T-helper 1 cell treated with Interleukin-12 subunit alpha and Interleukin-12 subunit beta and Interleukin-4 antibody, amounts not matched to agents 30 μg/mL and 1 μg/mL, for 36 hours (primary cell): Measurements from ENCODE around the gene HOXB6.
A peak's percentile ranks its signal among the peaks of the same experiment; 100 is the strongest.

Experiments
- H3K27ac Mint-ChIP-seq: one replicate; pipeline ENCODE4 v1.8.0; 2021; ENCODE audit warnings: mild to moderate bottlenecking, mixed read lengths
- H3K27me3 Mint-ChIP-seq: one replicate; pipeline ENCODE4 v1.8.0; 2021; ENCODE audit warnings: low read depth, mixed read lengths
- H3K36me3 Mint-ChIP-seq: one replicate; pipeline ENCODE4 v1.8.0; 2021; ENCODE audit warnings: low read depth, mixed read lengths
- H3K4me1 Mint-ChIP-seq: one replicate; pipeline ENCODE4 v1.8.0; 2021; ENCODE audit warnings: low read depth, mixed read lengths
- H3K4me3 Mint-ChIP-seq: one replicate; pipeline ENCODE4 v1.8.0; 2021; ENCODE audit warnings: mild to moderate bottlenecking, moderate library complexity, mixed read lengths
- H3K9me3 Mint-ChIP-seq: one replicate; pipeline ENCODE4 v1.8.0; 2021; ENCODE audit warnings: mixed read lengths

Gene HOXB6

DNA sequence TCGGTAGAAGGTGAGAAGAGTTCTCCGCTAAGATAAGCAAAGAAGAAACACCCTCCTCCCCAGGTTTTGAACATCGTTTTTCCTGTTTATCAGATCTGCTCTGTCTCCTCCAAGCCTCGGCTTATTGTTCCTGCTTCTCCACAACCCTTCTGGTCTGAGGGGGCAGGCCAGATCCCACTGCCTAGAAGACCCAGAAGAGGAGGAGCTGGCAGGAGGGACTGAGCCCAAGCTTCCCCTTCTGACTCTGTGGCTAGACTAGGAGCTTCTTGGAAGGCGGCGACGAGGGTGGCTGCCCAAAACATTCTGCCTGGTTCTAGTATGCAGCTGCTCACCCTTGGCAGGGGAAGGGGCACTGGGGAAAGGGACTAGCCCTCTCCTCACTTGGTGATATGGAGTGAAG lies 6.0 kb downstream of the HOXB6 start:
- H3K4me1 Mint-ChIP-seq, result peaks cover 35% of the 10 kb centered on the region
- peak overlapping the region; percentile 39 for H3K4me3 Mint-ChIP-seq
- peaks cover 96% of the 10 kb centered on the region for H3K27me3 Mint-ChIP-seq
- no peaks in the 10 kb centered on the region for H3K36me3 Mint-ChIP-seq
- H3K9me3 Mint-ChIP-seq, result no peaks in the 10 kb centered on the region
- H3K27ac Mint-ChIP-seq, result peak overlapping the region; percentile 26

DNA sequence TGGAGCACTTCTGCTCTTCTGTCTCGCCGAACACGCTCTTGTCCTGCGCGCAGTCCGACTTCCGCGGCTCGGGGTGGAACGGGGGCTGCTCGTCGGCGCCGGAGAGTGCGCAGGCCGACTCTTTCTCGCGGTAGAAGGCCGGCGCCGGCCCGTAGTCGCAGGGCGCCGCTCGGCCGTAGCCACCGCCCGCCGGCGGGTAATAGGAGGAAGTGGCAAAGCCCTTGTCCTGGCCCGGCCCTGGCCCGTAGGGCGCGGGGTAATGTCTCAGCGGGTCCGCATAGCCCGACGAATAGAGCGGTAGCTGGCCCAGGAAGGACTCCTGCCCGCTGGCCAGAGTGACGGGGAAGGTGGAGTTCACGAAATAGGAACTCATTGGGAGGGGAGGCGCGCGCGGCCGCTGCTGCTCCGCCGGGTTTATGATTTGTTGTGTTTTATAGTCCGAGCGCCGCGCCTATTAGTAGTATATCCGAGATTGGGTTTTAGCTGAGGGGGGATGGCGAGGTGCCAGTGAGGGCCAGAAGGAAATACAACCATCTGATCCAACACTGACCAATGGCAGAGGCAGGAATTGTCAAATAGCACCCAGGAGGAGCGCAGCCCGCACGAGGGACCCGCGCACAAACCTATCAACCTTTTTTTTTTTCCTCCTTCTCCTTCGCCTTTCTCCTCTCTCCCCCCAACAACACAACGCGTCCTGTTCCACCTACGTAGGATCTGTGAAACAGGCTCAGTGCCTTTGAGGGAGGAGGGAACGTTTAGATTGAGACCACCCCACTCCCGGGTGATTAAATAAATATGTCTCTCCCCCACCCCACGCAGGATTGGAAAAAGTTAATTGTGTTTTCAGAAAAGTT lies 6.8 kb downstream of the HOXB6 start:
- Mint-ChIP-seq H3K4me3 (peak overlapping the region; percentile 79), H3K36me3 (no peaks in the 10 kb centered on the region), H3K27ac (peak overlapping the region; percentile 26), H3K27me3 (peaks cover 96% of the 10 kb centered on the region), H3K4me1 (peaks cover 41% of the 10 kb centered on the region), H3K9me3 (no peaks in the 10 kb centered on the region)

GRCh38 chr17:48597528-48597777 lies 7.3 kb downstream of the HOXB6 start:
- Mint-ChIP-seq H3K4me1 (peaks cover 45% of the 10 kb centered on the region), H3K27me3 (peaks cover 96% of the 10 kb centered on the region), H3K27ac (no peak overlapping the region)

DNA sequence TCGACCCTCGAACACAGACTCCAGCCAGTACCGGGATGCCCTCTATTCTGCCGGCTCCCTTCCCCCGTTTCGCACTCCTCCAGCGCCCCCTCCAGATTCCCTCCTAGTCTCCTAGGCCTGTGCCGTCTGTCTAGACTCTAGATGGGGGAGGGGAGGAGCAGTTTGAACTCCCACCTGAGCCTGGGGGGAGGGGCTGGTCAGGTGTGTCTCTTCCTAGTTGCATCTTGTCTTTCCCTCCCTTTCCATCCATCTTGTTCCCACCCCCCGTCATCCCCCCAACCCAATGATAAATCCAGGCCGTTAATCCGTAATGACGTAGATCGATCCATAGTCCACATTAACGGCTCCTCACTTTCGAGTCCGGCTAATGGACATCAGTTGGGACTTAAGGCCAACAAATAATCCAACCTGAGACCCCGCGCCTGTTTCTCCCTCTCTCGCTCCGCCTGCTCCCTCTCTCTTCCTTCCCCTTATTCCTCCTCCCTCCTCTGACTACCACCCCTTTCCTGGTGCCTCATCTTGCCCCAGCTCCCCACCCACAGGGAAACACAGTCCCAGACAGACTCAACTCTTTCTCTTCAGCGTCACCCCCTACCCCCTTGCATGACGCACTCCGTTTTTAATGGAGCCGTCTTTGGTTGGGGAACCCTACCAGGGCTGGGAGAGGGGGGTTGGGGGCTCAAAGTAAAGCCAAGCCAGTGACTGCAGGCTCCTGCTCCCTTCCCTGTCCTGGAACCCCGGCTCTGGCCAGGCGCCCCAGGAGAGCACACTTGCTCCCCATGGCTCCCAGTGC lies 7.9 kb downstream of the HOXB6 start:
- H3K4me1 Mint-ChIP-seq, result peaks cover 44% of the 10 kb centered on the region
- H3K27ac Mint-ChIP-seq, result no peak overlapping the region
- no peaks in the 10 kb centered on the region for H3K9me3 Mint-ChIP-seq

More at GRCh38 chr17:48597528-48597777, 7.3 kb downstream of the HOXB6 start:
- Mint-ChIP-seq H3K36me3 (no peaks in the 10 kb centered on the region), H3K9me3 (no peaks in the 10 kb centered on the region), H3K4me3 (peak overlapping the region; percentile 79)

DNA sequence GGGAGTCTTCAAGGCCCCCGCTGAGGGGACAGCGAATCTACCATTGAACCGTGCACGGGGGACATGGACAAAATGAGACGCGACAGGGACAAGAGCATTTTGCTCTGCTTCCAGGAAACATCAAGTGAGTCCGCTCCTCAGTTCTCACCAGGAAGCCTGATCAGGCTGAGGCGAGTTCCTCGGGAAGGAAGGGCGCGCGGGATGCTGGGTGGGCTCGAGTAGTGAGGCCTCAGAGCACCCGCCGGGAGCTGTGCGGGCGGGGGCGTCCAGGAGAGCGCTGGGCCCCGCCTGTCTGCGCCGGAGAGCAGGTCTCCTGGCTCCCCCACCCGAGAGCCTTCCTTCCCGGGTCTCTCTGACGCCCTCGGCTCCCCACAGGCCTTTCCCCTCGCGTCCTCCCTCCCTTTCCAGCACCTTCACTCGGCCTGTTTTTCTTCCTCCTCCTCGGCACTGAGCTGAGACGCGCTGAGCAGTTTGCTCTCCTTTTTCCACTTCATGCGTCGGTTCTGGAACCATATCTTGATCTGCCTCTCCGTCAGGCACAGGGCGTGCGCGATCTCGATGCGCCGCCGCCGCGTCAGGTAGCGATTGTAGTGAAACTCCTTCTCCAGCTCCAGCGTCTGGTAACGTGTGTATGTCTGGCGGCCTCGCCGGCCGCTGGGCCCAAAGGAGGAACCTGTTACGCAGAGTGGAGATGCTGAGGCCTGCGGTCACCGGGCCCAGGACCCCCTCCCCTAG lies 8.6 kb downstream of the HOXB6 start:
- Mint-ChIP-seq H3K4me1 (peaks cover 40% of the 10 kb centered on the region), H3K36me3 (no peaks in the 10 kb centered on the region), H3K27me3 (peaks cover 94% of the 10 kb centered on the region), H3K9me3 (no peaks in the 10 kb centered on the region), H3K27ac (no peak overlapping the region), H3K4me3 (peak overlapping the region; percentile 79)

More for the DNA sequence above, 7.9 kb downstream of the HOXB6 start:
- Mint-ChIP-seq H3K27me3 (peaks cover 94% of the 10 kb centered on the region), H3K4me3 (peak overlapping the region; percentile 79), H3K36me3 (no peaks in the 10 kb centered on the region)

DNA sequence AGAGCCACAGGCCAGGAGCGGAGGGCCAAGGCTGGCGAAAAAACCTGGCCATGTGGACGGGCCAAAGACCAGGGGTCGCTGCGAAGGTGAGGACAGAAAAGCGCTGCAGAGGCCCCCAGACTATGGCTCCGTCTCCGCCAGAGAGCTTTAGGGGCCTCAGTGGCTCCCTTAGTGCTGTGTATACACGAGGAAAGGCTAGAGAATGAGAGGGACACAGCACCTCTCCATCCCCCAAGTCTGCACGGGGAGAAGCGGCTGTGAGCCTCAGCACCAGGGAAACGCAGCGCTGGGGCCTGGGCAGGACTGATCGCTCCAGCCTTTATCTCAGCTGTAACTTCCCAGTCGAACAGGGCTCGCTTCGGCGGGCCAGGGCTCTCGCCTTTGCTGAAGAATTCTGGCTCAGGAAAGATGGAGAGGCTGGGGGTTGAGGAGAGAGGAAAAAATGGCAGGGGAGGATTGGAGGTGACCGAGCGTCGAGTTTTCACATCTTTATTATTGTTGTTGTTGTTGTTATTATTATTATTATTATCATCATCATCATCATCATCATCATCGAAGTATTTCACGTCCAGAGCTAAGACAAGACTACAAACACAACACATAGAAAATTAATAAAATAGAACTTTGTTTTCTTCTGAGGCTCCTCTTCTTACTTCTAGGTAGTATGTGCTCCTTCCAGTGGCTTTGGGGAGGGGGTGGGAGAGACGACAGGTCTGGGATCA lies 9.3 kb downstream of the HOXB6 start:
- Mint-ChIP-seq H3K4me1 (peaks cover 40% of the 10 kb centered on the region), H3K36me3 (peaks cover 1% of the 10 kb centered on the region), H3K27ac (no peak overlapping the region), H3K27me3 (peaks cover 92% of the 10 kb centered on the region), H3K9me3 (no peaks in the 10 kb centered on the region), H3K4me3 (peak overlapping the region; percentile 40)

DNA sequence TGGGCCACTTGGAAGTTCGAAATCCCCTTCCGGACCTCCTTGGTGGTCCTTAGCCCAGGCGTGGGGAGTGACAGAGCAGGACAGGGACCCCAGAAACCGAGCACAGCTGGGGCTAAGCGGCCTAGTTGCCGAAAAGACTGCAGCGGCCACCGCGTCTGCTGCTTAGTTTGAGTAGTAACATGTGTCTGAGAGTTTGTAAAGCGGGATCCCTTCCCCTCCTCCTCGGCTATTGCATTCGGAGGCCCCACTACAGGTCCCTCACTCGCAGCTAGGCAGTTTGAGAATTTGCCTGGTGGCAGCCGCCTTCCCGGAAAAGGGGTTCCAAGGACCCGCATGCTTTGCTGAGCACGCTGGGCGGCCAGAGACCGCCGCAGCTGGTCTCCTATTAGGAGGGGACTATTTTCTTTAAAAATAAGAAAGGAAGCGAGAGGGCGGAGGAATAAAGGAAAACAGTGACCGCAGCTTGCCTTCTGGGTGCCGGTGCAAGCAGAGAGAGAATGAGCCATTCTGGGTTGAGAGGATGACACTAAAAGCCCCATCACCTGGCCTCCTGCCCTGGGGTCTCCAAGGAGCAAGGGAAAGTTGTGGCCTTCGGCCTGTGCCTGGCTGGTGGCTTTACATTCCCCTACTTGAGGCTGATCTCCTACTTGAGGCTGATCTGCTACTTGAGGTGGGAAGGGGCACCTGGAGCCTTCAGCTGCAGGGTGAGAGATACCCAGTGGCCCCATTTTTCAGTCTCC lies 10.1 kb downstream of the HOXB6 start:
- no peaks in the 10 kb centered on the region for H3K9me3 Mint-ChIP-seq
- peaks cover 45% of the 10 kb centered on the region for H3K4me1 Mint-ChIP-seq
- H3K27me3 Mint-ChIP-seq, result peaks cover 92% of the 10 kb centered on the region
- peaks cover 3% of the 10 kb centered on the region for H3K36me3 Mint-ChIP-seq
- no peak overlapping the region for H3K27ac Mint-ChIP-seq
- H3K4me3 Mint-ChIP-seq, result peak overlapping the region; percentile 40

DNA sequence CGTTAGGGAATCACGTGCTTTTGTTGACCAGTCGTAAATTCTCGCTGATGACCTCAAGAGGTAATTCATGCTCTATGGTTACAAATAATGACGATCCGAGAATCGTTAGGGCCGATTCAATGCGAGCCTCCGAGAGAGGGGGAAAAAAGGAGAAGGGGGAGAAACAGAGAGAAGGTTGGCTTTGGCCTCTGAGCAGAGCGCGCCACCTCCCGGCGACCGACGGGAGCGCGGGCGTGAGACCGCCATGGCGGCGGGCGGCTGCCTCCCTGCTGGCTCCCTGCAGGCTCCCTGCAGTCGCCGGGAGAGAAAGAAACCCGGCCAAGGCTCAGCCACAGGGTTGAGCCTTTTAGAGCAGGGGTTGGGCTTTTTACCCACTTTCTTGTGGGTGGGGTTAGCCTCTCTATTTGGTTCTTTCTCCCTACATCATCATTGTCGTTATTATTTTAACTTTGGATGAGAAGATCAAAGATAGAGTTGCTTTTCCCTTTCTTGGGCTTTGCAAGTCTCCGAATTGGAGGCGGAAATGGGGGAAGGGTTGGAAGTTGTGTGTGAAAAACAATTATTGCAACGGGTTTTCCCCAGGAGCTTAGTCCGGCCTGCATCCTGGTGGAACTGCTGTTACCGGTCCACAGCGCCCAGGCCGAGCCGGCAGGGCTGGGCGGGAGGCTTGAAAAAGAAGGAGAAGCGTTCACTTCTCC lies 10.8 kb downstream of the HOXB6 start:
- Mint-ChIP-seq H3K4me3 (peak overlapping the region; percentile 81), H3K4me1 (peaks cover 48% of the 10 kb centered on the region), H3K27me3 (peaks cover 92% of the 10 kb centered on the region), H3K36me3 (peaks cover 3% of the 10 kb centered on the region), H3K9me3 (no peaks in the 10 kb centered on the region), H3K27ac (no peak overlapping the region)

- Mint-ChIP-seq H3K27me3 (peaks cover 92% of the 10 kb centered on the region), H3K9me3 (no peaks in the 10 kb centered on the region), H3K4me3 (peak within 1 kb of the TSS; percentile 81), H3K27ac (peak within 1 kb of the TSS; percentile 13), H3K4me1 (peaks cover 49% of the 10 kb centered on the region), H3K36me3 (peaks cover 6% of the 10 kb centered on the region)
Measured at GRCh38 chr17:48593126-48593829, 11.5 kb downstream of the HOXB6 start, which contains the start of gene HOXB5. HOXB5 (minus strand) TSS chr17:48593779; CDS start chr17:48593682, 97 bp downstream.

- Mint-ChIP-seq H3K9me3 (no peaks in the 10 kb centered on the region), H3K4me1 (peaks cover 45% of the 10 kb centered on the region), H3K27ac (peak overlapping the region; percentile 2), H3K27me3 (peaks cover 89% of the 10 kb centered on the region), H3K4me3 (peak overlapping the region; percentile 81), H3K36me3 (peaks cover 6% of the 10 kb centered on the region)
Measured at GRCh38 chr17:48592577-48592976, 12.2 kb downstream of the HOXB6 start.

GRCh38 chr17:48592057-48592514 lies 12.7 kb downstream of the HOXB6 start:
- Mint-ChIP-seq H3K9me3 (no peaks in the 10 kb centered on the region), H3K4me3 (no peak overlapping the region), H3K36me3 (peaks cover 6% of the 10 kb centered on the region), H3K27me3 (peaks cover 89% of the 10 kb centered on the region), H3K4me1 (peaks cover 45% of the 10 kb centered on the region), H3K27ac (no peak overlapping the region)

- H3K9me3 Mint-ChIP-seq, result no peaks in the 10 kb centered on the region
- peaks cover 6% of the 10 kb centered on the region for H3K36me3 Mint-ChIP-seq
- H3K4me1 Mint-ChIP-seq, result peaks cover 44% of the 10 kb centered on the region
- H3K27me3 Mint-ChIP-seq, result peaks cover 87% of the 10 kb centered on the region
- no peak overlapping the region for H3K27ac Mint-ChIP-seq
- H3K4me3 Mint-ChIP-seq, result peak overlapping the region; percentile 33
Measured at GRCh38 chr17:48591255-48592056, 13.3 kb downstream of the HOXB6 start.
